B cell (primary cell): Measurements from ENCODE around the gene MFSD12. TPM values are rescaled to one million over a fixed set of nuclear protein-coding genes. Genes with fewer than 3 reads are reported as not detected.

Experiments
- ATAC-seq: fragments of 200-7000 bp; cut with Tn5 transposase; one replicate; pipeline ENCODE4 v1.10.0; 2021; ENCODE audit warnings: low read depth, mild to moderate bottlenecking, moderate number of reproducible peaks, moderate library complexity
- CTCF ChIA-PET: fragments of 350-600 bp; sonication (Branson Sonifier 250); formaldehyde crosslinking; loops from one replicate; lab custom pipeline; 2021; ENCODE audit warnings: antibody characterized with exemption, inconsistent platforms; lab: Charles Lee
- POLR2A ChIA-PET: fragments of 350-600 bp; sonication (Branson Sonifier 250); formaldehyde crosslinking; loops from one replicate; lab custom pipeline; 2021; ENCODE audit warnings: antibody characterized with exemption; lab: Charles Lee
- DNase-seq: peaks from one replicate; pipeline ENCODE4 v3.0.0; 2013
- H2AFZ ChIP-seq: 2 replicates; pipeline ENCODE4 v1.6.1; 2012; ENCODE audit warnings: mild to moderate bottlenecking, low read depth, low read length; ENCODE audit not compliant: insufficient read depth, poor library complexity, severe bottlenecking
- H3K27ac ChIP-seq, 2 donors: 1 replicate in 1 of 2; 2 replicates in 1 of 2; pipeline ENCODE4 v1.5.1; 2012 to 2013; ENCODE audit warnings: low read length in 2 of 2, mild to moderate bottlenecking in 2 of 2, moderate library complexity in 1 of 2
- H3K27me3 ChIP-seq, 4 experiments: fragments of 200-600 bp in 1 of 4; sonication (generic) in 1 of 4; replicated peaks in 1 of 4; 1 replicate in 2 of 4; 2 replicates in 2 of 4; pipeline versions ENCODE4 v1.6.1 to v1.7.0; 2013 to 2016; ENCODE audit warnings: low read length in 3 of 4, mild to moderate bottlenecking in 2 of 4, mixed read lengths in 1 of 4, moderate library complexity in 1 of 4; ENCODE audit not compliant: insufficient read depth in 4 of 4, control insufficient read depth in 3 of 4; ENCODE audit errors: control extremely low read depth in 1 of 4
- H3K36me3 ChIP-seq, 2 experiments: replicated peaks in 1 of 2; 1 replicate in 1 of 2; 2 replicates in 1 of 2; pipeline versions ENCODE4 v1.6.1 to v1.7.1; 2013; ENCODE audit warnings: low read length in 1 of 2; ENCODE audit not compliant: insufficient read depth in 2 of 2, control insufficient read depth in 1 of 2; ENCODE audit errors: control extremely low read depth in 1 of 2, extremely low read depth in 1 of 2
- H3K4me1 ChIP-seq, 2 donors: fragments of 200-600 bp in 1 of 2; sonication (generic) in 1 of 2; 1 replicate in 1 of 2; 2 replicates in 1 of 2; pipeline versions ENCODE4 v1.5.1 to v1.6.1; 2013 to 2017; ENCODE audit warnings: low read length in 2 of 2; ENCODE audit not compliant: control insufficient read depth in 2 of 2, insufficient read depth in 2 of 2
- H3K4me2 ChIP-seq: replicated peaks from 2 replicates; pipeline ENCODE3; 2012; ENCODE audit warnings: mild to moderate bottlenecking, low read depth, low read length; ENCODE audit not compliant: poor library complexity, severe bottlenecking
- H3K4me3 ChIP-seq, 5 experiments: fragments of 200-600 bp in 1 of 5; sonication (generic) in 1 of 5; 1 replicate in 3 of 5; 2 replicates in 2 of 5; pipeline versions ENCODE4 v1.5.1 to v1.7.0; 2011 to 2016; ENCODE audit warnings: low read length in 4 of 5, mild to moderate bottlenecking in 4 of 5, low read depth in 2 of 5, control low read depth in 1 of 5, moderate library complexity in 1 of 5; ENCODE audit not compliant: insufficient read depth in 1 of 5; ENCODE audit errors: control extremely low read depth in 1 of 5, extremely low read depth in 1 of 5
- H3K79me2 ChIP-seq: fragments of 200-600 bp; sonication (generic); one replicate; pipeline ENCODE4 v1.6.0; 2016; ENCODE audit warnings: low read length; ENCODE audit not compliant: control insufficient read depth, insufficient read depth
- H3K9ac ChIP-seq: fragments of 200-600 bp; sonication (generic); 2 replicates; pipeline ENCODE4 v1.6.1; 2017; ENCODE audit warnings: mild to moderate bottlenecking, low read length, moderate library complexity
- H3K9me3 ChIP-seq, 3 donors: one replicate each; pipeline versions ENCODE4 v1.6.1 to v1.7.1; 2013; ENCODE audit warnings: low read length in 2 of 3; ENCODE audit not compliant: control insufficient read depth in 2 of 3, insufficient read depth in 1 of 3; ENCODE audit errors: control extremely low read depth in 1 of 3
- H4K20me1 ChIP-seq: 2 replicates; pipeline ENCODE4 v1.6.0; 2012; ENCODE audit warnings: mild to moderate bottlenecking, low read length; ENCODE audit not compliant: insufficient read depth, control insufficient read depth, poor library complexity, severe bottlenecking
- H3K27ac Mint-ChIP-seq: one replicate; pipeline ENCODE4 v1.8.0; 2021; ENCODE audit warnings: mixed read lengths
- H3K27me3 Mint-ChIP-seq: one replicate; pipeline ENCODE4 v1.8.0; 2021; ENCODE audit warnings: mixed read lengths
- H3K4me1 Mint-ChIP-seq: one replicate; pipeline ENCODE4 v1.8.0; 2021; ENCODE audit warnings: mixed read lengths
- H3K4me3 Mint-ChIP-seq: one replicate; pipeline ENCODE4 v1.8.0; 2021; ENCODE audit warnings: mixed read lengths
- H3K9me3 Mint-ChIP-seq: one replicate; pipeline ENCODE4 v1.8.0; 2022; ENCODE audit warnings: mixed read lengths; ENCODE audit not compliant: insufficient read depth
- EZH2 ChIP-seq: IDR thresholded peaks from 2 replicates; pipeline ENCODE4 v1.6.1; 2012; ENCODE audit warnings: borderline replicate concordance, low read depth, mild to moderate bottlenecking, moderate library complexity, low read length; ENCODE audit not compliant: insufficient read depth, poor library complexity, severe bottlenecking
- WGBS: methylation state at CpG from one replicate; pipeline ENCODE4 v1.1.5; 2013; ENCODE audit warnings: missing lambda C conversion rate; ENCODE audit not compliant: insufficient coverage; 5-methylcytosine and 5-hydroxymethylcytosine counted together
- intact Hi-C: fragments of 100-400 bp; cut with micrococcal nuclease; formaldehyde crosslinking; loops from one replicate; pipeline ENCODE4 v1.10.0; 2022
- polyA plus RNA-seq: library from polyadenylated mRNA; depleted of rRNA; stranded (reverse); fragments of >200 nt; gene quantifications from 2 replicates; pipeline ENCODE4 v1.2.3, GENCODE V29; 2012
- total RNA-seq, 2 donors: library from RNA; stranded (reverse); fragments of 120-200 nt in 1 of 2; gene quantifications; 1 replicate in 1 of 2; 2 replicates in 1 of 2; pipeline versions ENCODE4 v1.2.3 to v1.2.4, GENCODE V29; 2013 to 2022
- TF ChIP-seq, protein P1 (sequence below): fragments of 200-600 bp; IDR thresholded peaks from one replicate; pipeline ENCODE4 v1.8.0; 2022; ENCODE audit warnings: antibody characterized with exemption, mild to moderate bottlenecking

Gene MFSD12
- total and polyA plus RNA-seq, 2 donors (not counting 1 experiment from before 2014, with no cell fraction given), result 100 to 154 TPM

DNA sequence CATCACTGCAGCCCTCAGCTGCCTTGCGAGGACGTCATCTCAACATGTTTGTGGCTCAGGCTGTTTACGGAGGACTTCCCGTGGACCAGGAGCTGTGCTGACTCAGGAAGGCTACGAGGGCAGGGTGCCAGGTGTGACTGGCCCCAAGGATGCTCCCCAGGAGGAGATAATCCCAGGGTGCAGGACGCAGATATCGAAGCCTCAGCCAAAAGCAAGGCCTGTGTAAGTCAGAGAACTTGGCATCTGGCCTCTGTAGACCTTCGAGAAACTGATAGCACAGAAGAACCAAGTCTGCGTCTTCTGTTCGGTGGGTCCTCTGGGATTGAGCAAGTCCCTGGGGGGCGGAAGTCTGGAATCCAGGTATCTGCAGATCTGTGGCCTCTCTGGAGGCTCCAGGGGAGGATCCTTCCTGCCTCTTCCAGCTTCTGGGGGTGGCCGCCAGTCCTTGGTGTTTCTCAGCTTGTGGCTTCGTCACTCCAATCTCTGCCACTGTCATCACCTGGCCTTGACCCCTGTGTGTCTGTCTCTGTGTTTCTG, 54.3 kb downstream of the MFSD12 start:
- Histone ChIP-seq H3K36me3 (no peaks in the 10 kb centered on the region), H3K9me3 (no peaks in the 10 kb centered on the region), H2AFZ (no peak overlapping the region), H3K4me1 (peaks cover 18 to 32% of the 10 kb centered on the region in 2 donors), H3K27me3 (no peaks in the 10 kb centered on the region), H3K9ac (no peak overlapping the region), H4K20me1 (peaks cover 9% of the 10 kb centered on the region), H3K4me3 (no peak overlapping the region), H3K4me2 (no peak overlapping the region), H3K27ac (no peak overlapping the region), H3K79me2 (peaks cover 50% of the 10 kb centered on the region)
- 91% methylated on average over 11 of the region's 13 CpGs for WGBS
- Mint-ChIP-seq H3K27me3 (no peaks in the 10 kb centered on the region), H3K4me1 (peaks cover 40% of the 10 kb centered on the region), H3K9me3 (no peaks in the 10 kb centered on the region), H3K27ac (no peak overlapping the region), H3K4me3 (no peak overlapping the region)
- TF ChIP-seq, protein P1, sequence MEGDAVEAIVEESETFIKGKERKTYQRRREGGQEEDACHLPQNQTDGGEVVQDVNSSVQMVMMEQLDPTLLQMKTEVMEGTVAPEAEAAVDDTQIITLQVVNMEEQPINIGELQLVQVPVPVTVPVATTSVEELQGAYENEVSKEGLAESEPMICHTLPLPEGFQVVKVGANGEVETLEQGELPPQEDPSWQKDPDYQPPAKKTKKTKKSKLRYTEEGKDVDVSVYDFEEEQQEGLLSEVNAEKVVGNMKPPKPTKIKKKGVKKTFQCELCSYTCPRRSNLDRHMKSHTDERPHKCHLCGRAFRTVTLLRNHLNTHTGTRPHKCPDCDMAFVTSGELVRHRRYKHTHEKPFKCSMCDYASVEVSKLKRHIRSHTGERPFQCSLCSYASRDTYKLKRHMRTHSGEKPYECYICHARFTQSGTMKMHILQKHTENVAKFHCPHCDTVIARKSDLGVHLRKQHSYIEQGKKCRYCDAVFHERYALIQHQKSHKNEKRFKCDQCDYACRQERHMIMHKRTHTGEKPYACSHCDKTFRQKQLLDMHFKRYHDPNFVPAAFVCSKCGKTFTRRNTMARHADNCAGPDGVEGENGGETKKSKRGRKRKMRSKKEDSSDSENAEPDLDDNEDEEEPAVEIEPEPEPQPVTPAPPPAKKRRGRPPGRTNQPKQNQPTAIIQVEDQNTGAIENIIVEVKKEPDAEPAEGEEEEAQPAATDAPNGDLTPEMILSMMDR, result no peak
- no peak for TF ChIP-seq EZH2
- CTCF ChIA-PET, result no interaction called here
- DNase-seq (no peak), ATAC-seq (no peak)
- POLR2A ChIA-PET, result interaction anchor here (0.7 to 1.1 kb wide), 2 partner anchors 14 to 314 kb away, joined by 3 to 4 read pairs; no protein-coding TSS in a partner anchor
- intact Hi-C loops, result loop anchor here (10.0 kb wide), 1 partner anchor 972 kb away; the partner anchor contains the start of gene HDGFL2

DNA sequence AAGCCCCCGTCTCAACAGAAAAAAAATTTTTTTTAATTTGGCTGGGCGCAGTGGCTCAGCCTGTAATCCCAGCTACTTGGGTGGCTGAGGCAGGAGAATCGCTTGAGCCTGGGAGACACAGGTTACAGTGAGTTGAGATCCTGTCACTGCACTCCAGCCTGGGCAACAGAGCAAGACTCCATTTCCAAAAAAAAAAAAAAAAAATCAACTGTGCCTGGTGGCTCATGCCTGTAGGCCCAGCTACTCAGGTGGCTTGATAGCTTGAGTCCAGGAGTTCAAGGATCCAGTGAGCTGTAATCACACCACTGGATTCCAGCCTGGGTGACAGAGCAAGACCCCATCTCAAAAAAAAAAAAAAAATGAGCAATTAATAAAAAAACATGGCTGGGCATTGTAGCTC, 55.6 kb downstream of the MFSD12 start:
- ATAC-seq (no peak), DNase-seq (no peak)
- ChIA-PET POLR2A (interaction anchor here (1.5 kb wide), 1 partner anchor 261 kb away, joined by 4 read pairs; the partner anchor contains the start of gene MRPL54), CTCF (interaction anchor here (1.1 kb wide), 2 partner anchors 17 to 201 kb away, joined by 3 to 5 read pairs; no protein-coding TSS in a partner anchor)
- Histone ChIP-seq H2AFZ (no peak overlapping the region), H3K27me3 (no peaks in the 10 kb centered on the region), H3K36me3 (peaks cover 0 to 1% of the 10 kb centered on the region in 2 experiments), H3K27ac (no peak overlapping the region), H3K4me1 (peaks cover 10 to 23% of the 10 kb centered on the region in 2 donors), H3K9me3 (no peaks in the 10 kb centered on the region), H3K9ac (no peak overlapping the region), H4K20me1 (no peaks in the 10 kb centered on the region), H3K4me2 (no peak overlapping the region), H3K79me2 (peaks cover 49% of the 10 kb centered on the region), H3K4me3 (no peak overlapping the region)
- TF ChIP-seq, protein P1, result no peak
- no peak for TF ChIP-seq EZH2
- intact Hi-C loops, result loop anchor here (2.0 to 10.0 kb wide), 2 partner anchors 125 to 973 kb away; partner anchors contain the start of genes CACTIN and HDGFL2
- 83% methylated on average over 1 of the region's 3 CpGs for WGBS
- Mint-ChIP-seq H3K4me1 (peaks cover 30% of the 10 kb centered on the region), H3K27ac (no peak overlapping the region), H3K9me3 (no peaks in the 10 kb centered on the region), H3K4me3 (no peak overlapping the region), H3K27me3 (no peaks in the 10 kb centered on the region)
